ENCODE results near the gene MLLT1.

DNA sequence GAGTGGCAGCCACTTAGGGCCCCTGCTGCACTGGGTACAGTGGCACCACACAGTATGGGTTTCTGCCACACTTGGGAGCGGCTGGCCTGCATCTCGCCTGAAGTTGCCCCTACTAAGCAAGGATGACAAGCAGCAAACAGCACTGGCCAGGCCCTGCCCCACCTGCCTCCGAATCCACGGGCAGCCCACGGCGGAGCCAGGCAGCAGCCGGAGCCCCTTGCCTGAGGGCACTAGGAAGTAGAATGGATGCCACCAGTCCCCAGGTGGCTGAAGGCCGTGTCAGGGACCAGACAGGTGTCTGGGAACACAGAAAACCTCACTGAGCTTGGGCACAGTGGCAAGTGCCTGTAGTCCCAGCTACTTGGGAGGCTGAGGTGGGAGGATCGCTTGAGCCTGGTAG is 19.4 kb downstream of the MLLT1 start:
- TF ChIP-seq, protein P1, sequence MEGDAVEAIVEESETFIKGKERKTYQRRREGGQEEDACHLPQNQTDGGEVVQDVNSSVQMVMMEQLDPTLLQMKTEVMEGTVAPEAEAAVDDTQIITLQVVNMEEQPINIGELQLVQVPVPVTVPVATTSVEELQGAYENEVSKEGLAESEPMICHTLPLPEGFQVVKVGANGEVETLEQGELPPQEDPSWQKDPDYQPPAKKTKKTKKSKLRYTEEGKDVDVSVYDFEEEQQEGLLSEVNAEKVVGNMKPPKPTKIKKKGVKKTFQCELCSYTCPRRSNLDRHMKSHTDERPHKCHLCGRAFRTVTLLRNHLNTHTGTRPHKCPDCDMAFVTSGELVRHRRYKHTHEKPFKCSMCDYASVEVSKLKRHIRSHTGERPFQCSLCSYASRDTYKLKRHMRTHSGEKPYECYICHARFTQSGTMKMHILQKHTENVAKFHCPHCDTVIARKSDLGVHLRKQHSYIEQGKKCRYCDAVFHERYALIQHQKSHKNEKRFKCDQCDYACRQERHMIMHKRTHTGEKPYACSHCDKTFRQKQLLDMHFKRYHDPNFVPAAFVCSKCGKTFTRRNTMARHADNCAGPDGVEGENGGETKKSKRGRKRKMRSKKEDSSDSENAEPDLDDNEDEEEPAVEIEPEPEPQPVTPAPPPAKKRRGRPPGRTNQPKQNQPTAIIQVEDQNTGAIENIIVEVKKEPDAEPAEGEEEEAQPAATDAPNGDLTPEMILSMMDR (IDR thresholded peaks at IDR 0.05; ENCODE audit: low read depth, low read length, poor library complexity, severe bottlenecking): no peak
- no peak for TF ChIP-seq EZH2phosphoT487 (IDR thresholded peaks at IDR 0.05; ENCODE audit: borderline replicate concordance, low read length)
